ENCODE data around the gene PVALB.

Gene PVALB

DNA sequence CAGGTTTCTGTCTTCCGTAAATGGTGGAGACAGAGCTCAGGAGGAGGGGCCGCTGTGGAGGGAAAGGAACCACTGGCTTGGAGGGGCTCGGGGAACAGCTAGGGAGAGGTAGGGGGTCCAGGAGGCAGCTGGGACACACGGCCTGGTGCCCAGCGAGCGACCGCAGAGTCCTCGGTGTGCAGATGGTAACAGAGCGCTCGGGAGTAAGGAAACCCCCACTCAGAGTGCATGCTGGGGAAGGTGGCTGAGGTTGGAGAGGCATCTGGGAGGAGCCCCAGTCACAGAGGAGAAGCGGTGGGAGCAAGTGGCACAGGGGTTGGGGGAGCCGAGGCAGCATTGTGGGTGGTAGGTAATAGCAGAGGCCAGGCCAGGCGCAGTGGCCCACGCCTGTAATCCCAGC lies 33.2 kb upstream of the PVALB start:
- H3K4me3 ChIP-seq (ENCODE audit: low read depth, low read length) = no peak overlapping the region
- in situ Hi-C loops (cut with HindIII; ENCODE audit: low sequenced_read_pairs) = no loop called here
- no peak for DNase-seq (ENCODE audit: low read depth, low spot score)
- TF ChIP-seq, protein P1, sequence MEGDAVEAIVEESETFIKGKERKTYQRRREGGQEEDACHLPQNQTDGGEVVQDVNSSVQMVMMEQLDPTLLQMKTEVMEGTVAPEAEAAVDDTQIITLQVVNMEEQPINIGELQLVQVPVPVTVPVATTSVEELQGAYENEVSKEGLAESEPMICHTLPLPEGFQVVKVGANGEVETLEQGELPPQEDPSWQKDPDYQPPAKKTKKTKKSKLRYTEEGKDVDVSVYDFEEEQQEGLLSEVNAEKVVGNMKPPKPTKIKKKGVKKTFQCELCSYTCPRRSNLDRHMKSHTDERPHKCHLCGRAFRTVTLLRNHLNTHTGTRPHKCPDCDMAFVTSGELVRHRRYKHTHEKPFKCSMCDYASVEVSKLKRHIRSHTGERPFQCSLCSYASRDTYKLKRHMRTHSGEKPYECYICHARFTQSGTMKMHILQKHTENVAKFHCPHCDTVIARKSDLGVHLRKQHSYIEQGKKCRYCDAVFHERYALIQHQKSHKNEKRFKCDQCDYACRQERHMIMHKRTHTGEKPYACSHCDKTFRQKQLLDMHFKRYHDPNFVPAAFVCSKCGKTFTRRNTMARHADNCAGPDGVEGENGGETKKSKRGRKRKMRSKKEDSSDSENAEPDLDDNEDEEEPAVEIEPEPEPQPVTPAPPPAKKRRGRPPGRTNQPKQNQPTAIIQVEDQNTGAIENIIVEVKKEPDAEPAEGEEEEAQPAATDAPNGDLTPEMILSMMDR (IDR thresholded peaks at IDR 0.05; ENCODE audit: low read depth, low read length) = no peak

DNA sequence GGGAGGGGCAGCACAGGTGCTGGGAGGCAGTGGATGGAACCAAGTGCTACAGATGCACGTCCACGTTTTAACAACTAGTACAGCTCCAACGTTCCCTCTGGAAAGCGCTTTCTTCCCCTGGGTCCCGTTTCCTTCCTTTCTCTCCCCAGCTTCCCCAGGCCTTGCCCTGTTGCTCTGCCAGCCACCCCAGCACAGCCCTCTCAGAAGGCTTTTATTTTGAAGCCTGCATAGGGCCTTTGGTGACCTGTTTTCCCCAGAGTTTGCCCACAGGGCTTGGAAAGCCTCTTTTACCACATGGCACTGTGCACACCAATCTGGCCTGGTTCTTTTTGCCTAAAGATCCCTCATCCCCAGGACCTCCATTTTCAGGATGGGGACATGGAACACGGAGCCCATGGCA lies 30.1 kb upstream of the PVALB start:
- TF ChIP-seq, protein P1 (IDR thresholded peaks at IDR 0.05; ENCODE audit: low read depth, low read length) = no peak
- H3K4me3 ChIP-seq (ENCODE audit: low read depth, low read length) = no peak overlapping the region
- no peak for DNase-seq (ENCODE audit: low read depth, low spot score)
- in situ Hi-C loops (cut with HindIII; ENCODE audit: low sequenced_read_pairs) = no loop called here

DNA sequence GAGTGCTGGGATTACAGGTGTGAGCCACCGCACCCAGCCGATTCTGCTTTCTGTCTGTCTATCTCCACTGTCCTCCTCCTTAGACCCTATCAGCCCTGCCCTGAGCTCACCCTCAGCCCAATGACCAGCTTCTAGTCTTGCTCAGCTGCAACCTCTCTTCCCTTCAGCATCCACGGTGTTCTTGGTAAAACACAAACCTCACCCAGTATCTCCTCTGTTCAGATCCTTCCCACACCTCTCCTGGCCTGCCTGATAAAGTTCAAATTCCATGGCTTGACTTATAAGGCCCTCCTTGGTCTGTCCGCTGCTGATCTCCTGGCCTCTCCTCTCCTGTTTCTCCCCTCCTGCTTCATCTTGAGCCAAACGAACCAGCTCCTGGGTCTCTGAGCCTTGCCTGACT lies 29.4 kb upstream of the PVALB start:
- TF ChIP-seq, protein P1 (IDR thresholded peaks at IDR 0.05; ENCODE audit: low read depth, low read length) = no peak
- H3K4me3 ChIP-seq (ENCODE audit: low read depth, low read length) = no peak overlapping the region
- in situ Hi-C loops (cut with HindIII; ENCODE audit: low sequenced_read_pairs) = no loop called here
- no peak for DNase-seq (ENCODE audit: low read depth, low spot score)

DNA sequence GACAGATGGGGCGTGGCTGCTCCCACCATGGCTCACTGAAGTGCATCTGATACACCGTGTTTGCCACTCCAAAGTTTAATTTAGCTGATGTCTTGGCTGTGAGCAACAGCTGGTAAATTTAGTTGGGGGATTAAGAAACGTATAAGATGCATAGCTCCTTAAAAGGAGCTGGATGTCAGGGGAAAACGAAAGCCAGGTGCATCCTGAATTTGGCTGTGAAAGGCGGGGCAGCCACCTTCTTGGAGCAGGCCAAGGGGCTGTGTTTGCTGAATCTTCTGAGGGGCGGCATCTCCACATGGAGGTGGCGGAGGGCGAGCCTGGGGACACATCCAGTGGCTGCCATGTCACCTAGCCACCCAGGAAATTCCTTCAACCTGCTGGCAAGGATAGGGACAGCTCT lies 23.3 kb upstream of the PVALB start:
- H3K4me3 ChIP-seq (ENCODE audit: low read depth, low read length) = no peak overlapping the region
- TF ChIP-seq, protein P1 (IDR thresholded peaks at IDR 0.05; ENCODE audit: low read depth, low read length) = no peak
- no peak for DNase-seq (ENCODE audit: low read depth, low spot score)
- in situ Hi-C loops (cut with HindIII; ENCODE audit: low sequenced_read_pairs) = no loop called here

DNA sequence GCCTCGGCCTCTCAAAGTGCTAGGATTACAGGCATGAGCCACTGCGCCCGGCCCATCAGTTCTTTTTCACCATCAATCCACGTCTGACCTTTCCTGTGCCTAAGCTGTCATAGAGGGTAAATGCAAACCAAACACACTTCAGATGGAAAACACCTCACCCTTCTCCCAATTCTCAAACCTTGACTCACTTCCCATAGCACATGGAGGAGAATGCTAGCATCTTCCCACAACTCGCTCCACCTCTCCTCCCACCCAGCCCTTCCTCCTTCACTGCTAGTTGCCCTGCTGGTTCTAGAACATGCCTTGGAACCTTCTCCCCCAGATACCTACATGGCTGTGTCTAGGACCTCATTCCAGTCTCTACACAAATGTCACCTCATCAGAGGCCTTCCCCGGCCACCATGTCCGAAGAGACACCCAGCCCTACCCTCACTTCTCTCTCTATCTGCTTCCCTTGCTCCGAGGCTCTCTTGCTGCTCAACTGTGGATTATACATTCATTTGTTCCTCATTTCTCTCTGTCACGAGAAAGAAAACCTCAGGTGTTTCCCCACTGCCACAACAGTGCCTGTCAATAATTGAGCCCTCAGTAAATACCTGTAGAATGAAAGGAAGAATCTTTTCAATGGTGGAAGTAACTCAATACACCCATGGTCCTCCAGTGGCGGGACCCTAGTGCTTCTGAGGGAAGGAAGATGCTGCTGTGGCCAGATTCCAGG lies 22.7 kb upstream of the PVALB start:
- no peak for DNase-seq (ENCODE audit: low read depth, low spot score)
- TF ChIP-seq, protein P1 (IDR thresholded peaks at IDR 0.05; ENCODE audit: low read depth, low read length) = no peak
- H3K4me3 ChIP-seq (ENCODE audit: low read depth, low read length) = no peak overlapping the region
- in situ Hi-C loops (cut with HindIII; ENCODE audit: low sequenced_read_pairs) = no loop called here

DNA sequence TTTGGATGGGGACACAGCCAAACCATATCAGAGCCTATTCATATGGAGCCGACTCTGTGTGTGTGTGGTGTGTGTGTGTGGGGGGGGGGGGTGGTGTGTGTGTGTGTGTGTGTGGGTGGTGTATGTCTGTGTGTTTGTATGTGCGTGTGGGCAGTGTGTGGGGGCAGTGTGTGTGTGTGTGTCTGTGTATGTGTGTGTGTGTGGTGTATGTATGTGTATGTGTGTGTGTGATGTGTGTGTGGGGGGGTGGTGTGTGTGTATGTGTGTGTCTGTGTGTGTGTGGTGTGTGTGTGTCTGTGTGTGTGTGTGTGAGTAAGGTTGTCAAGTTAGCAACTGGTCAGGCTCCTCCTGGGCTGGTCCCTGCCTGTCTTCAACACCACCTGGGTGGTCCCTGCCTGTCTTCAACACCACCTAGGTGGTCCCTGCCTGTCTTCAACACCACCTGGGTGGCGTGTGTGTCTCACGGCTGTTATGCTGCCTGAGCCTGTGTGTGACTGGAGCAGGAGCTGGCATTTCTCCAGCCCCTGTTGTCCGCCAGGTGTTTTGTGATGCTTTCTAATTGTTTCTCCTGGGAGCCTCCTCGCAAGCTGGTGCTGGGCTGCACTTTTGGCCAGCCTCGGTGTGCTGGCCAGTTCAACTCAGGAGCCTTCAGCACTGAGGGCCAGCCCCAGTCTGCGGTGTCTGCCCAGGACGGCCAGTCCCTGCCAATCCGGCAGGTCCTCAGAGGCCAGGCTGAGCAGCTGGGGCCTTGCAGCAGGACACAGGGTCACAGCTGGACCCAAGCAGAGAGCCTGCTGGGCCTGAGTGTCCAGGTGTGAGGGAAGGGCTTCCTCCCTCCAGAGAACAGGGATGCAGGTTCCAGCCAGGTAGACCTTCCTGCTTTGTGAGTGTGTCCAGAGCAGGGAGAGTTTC lies 21.5 kb upstream of the PVALB start:
- no peak overlapping the region for H3K4me3 ChIP-seq (ENCODE audit: low read depth, low read length)
- in situ Hi-C loops (cut with HindIII; ENCODE audit: low sequenced_read_pairs) = no loop called here
- TF ChIP-seq, protein P1 (IDR thresholded peaks at IDR 0.05; ENCODE audit: low read depth, low read length) = no peak
- DNase-seq (ENCODE audit: low read depth, low spot score) = no peak
